Stomach (tissue), 9 donors: ENCODE results near the gene ACR. TPM values are rescaled to one million over a fixed set of nuclear protein-coding genes. Genes with fewer than 3 reads are reported as not detected.
"Not testable (repeated sequence)": the region's sequence is repeated elsewhere in the genome, so short reads cannot be mapped to it uniquely, and the experiment has no call there.

ENCODE experiments used
- DNase-seq, 2 donors: peaks; one replicate each; pipeline versions ENCODE4 v3.0.0 to v3.0.0-alpha.2; 2013 to 2019
- H3K27ac ChIP-seq, 5 donors: fragments of 200-600 bp in 4 of 5; sonication (generic) in 4 of 5; one replicate each; pipeline ENCODE4 v1.5.1; 2013 to 2019; ENCODE audit warnings: mild to moderate bottlenecking in 1 of 5, moderate library complexity in 1 of 5
- H3K27me3 ChIP-seq, 3 donors: fragments of 200-600 bp; sonication (generic); one replicate each; pipeline ENCODE4 v1.5.1; 2017 to 2019; ENCODE audit warnings: mixed run types in 1 of 3
- H3K36me3 ChIP-seq, 4 donors: fragments of 200-600 bp; sonication (generic); 1 replicate in 3 of 4; 2 replicates in 1 of 4; pipeline ENCODE4 v1.5.1; 2016 to 2019
- H3K4me1 ChIP-seq, 4 donors: fragments of 200-600 bp; sonication (generic); one replicate each; pipeline ENCODE4 v1.5.1; 2016 to 2019
- H3K4me3 ChIP-seq, 4 donors: fragments of 200-600 bp; sonication (generic) in 3 of 4; one replicate each; pipeline ENCODE4 v1.5.1; 2016 to 2019; ENCODE audit warnings: mild to moderate bottlenecking in 1 of 4
- H3K9me3 ChIP-seq, 4 donors: fragments of 200-600 bp; sonication (generic); one replicate each; pipeline ENCODE4 v1.5.1; 2016 to 2019
- CTCF ChIP-seq, 7 experiments: fragments of 450-650 bp in 4 of 7; fragments of 200-600 bp in 3 of 7; sonication (generic) in 3 of 7; IDR thresholded peaks; one replicate each; pipeline ENCODE4 v1.5.1; 2016 to 2019; ENCODE audit warnings: antibody characterized with exemption in 7 of 7, control low read depth in 2 of 7, mild to moderate bottlenecking in 1 of 7
- EP300 ChIP-seq: sonication (generic); formaldehyde crosslinking; IDR thresholded peaks from one replicate; pipeline ENCODE4 v1.6.1; 2017; ENCODE audit warnings: antibody characterized with exemption
- POLR2A ChIP-seq, 4 donors: fragments of 450-650 bp; IDR thresholded peaks; one replicate each; pipeline ENCODE4 v1.6.1; 2016; ENCODE audit warnings: antibody characterized with exemption in 4 of 4, control low read depth in 2 of 4, mild to moderate bottlenecking in 1 of 4, moderate library complexity in 1 of 4
- POLR2AphosphoS5 ChIP-seq, 3 donors: sonication (generic); formaldehyde crosslinking; IDR thresholded peaks; one replicate each; pipeline ENCODE4 v1.6.1; 2016; ENCODE audit warnings: antibody characterized with exemption in 3 of 3
- WGBS, 5 donors: extraction: QIAGEN DNeasy Blood & Tissue Kit in 3 of 5; methylation state at CpG; one replicate each; pipeline versions ENCODE4 v1.1.5 to v1.1.7; 2013 to 2018; 5-methylcytosine and 5-hydroxymethylcytosine counted together
- intact Hi-C: fragments of 100-400 bp; cut with DNase I; formaldehyde crosslinking; loops from one replicate; pipeline ENCODE4 v1.15.1; 2023; ENCODE audit warnings: low total_unique reads
- polyA plus RNA-seq, 3 donors: library from polyadenylated mRNA; stranded (reverse); fragments of 200-250 nt; gene quantifications; one replicate each; pipeline ENCODE4 v1.2.3, GENCODE V29; 2013
- total RNA-seq, 5 donors: library from RNA; depleted of rRNA; stranded (reverse); fragments of >200 nt; gene quantifications; one replicate each; pipeline versions ENCODE4 v1.1.0 to v1.2.3, GENCODE V29; 2014 to 2016
- donor health status: healthy with polysubstance abuse.
- donor health status: Bipolar disorder and iron deficiency.
- donor health status: healthy.

Gene ACR
- total and polyA plus RNA-seq, 8 donors, result 0.19 to 0.37 (median 0.23) TPM; not detected in 5

GRCh38 chr22:50739894-50740293, 1.9 kb downstream of the ACR start:
- intact Hi-C loops, result no loop called here
- no peak for TF ChIP-seq CTCF (IDR thresholded peaks at IDR 0.05)
- TF ChIP-seq POLR2A (IDR thresholded peaks at IDR 0.05), result no peak
- no peak for TF ChIP-seq POLR2AphosphoS5 (IDR thresholded peaks at IDR 0.05)
- no peak for TF ChIP-seq EP300
- Histone ChIP-seq H3K27me3 (peaks cover 0 to 26% (median 0%) of the 10 kb centered on the region in 3 donors), H3K4me3 (no peak overlapping the region), H3K27ac (no peak overlapping the region), H3K9me3 (no peaks in the 10 kb centered on the region), H3K4me1 (no peaks in the 10 kb centered on the region), H3K36me3 (no peaks in the 10 kb centered on the region)
- peak in 1 of 2 donors; percentile 17 for DNase-seq
- WGBS, 5 donors, result 71 to 82% (median 79%) methylated on average over 7 to 12 of the region's 12 CpGs

GRCh38 chr22:50740714-50741113, 2.7 kb downstream of the ACR start:
- intact Hi-C loops, H3K36me3 ChIP-seq, H3K4me1 ChIP-seq, DNase-seq, H3K9me3 ChIP-seq, H3K4me3 ChIP-seq, H3K27ac ChIP-seq: not testable (repeated sequence)
- 77 to 100% (median 84%) methylated on average over 4 to 5 of the region's 5 CpGs for WGBS, 5 donors
- H3K27me3 ChIP-seq, result peaks cover 0 to 18% (median 0%) of the 10 kb centered on the region in 3 donors

GRCh38 chr22:50744424-50744823, 6.4 kb downstream of the ACR start:
- H3K36me3 ChIP-seq, H3K4me3 ChIP-seq, DNase-seq, H3K4me1 ChIP-seq, H3K27me3 ChIP-seq, H3K9me3 ChIP-seq, H3K27ac ChIP-seq, intact Hi-C loops: not testable (repeated sequence)
- WGBS, 5 donors, result 66 to 83% (median 79%) methylated on average over 4 to 10 of the region's 12 CpGs; no CpG with 5 or more reads in 1 of the 5 donors

GRCh38 chr22:50747521-50747920, 9.5 kb downstream of the ACR start:
- intact Hi-C loops, H3K27ac ChIP-seq, H3K27me3 ChIP-seq, H3K36me3 ChIP-seq, H3K9me3 ChIP-seq, H3K4me3 ChIP-seq, DNase-seq, H3K4me1 ChIP-seq: not testable (repeated sequence)
- WGBS, 5 donors, result 73 to 90% (median 82%) methylated on average over 1 of the region's 1 CpG

- intact Hi-C loops, H3K9me3 ChIP-seq, H3K36me3 ChIP-seq, H3K4me3 ChIP-seq, H3K27ac ChIP-seq, H3K4me1 ChIP-seq, DNase-seq, H3K27me3 ChIP-seq: not testable (repeated sequence)
- WGBS, 5 donors, result 65 to 87% (median 73%) methylated on average over 7 to 12 of the region's 13 CpGs
These were observed 10.6 kb downstream of the ACR start for GRCh38 chr22:50748630-50749029.

GRCh38 chr22:50749302-50750074, 11.5 kb downstream of the ACR start:
- H3K4me3 ChIP-seq, DNase-seq, H3K27ac ChIP-seq, H3K4me1 ChIP-seq, intact Hi-C loops, H3K27me3 ChIP-seq, H3K36me3 ChIP-seq, H3K9me3 ChIP-seq: not testable (repeated sequence)
- 74 to 81% (median 77%) methylated on average over 9 of the region's 9 CpGs for whole genome bisulfite sequencing, 5 donors

- intact Hi-C loops, H3K27ac ChIP-seq, DNase-seq, H3K4me3 ChIP-seq, H3K4me1 ChIP-seq, H3K36me3 ChIP-seq, H3K9me3 ChIP-seq, H3K27me3 ChIP-seq: not testable (repeated sequence)
- 72 to 89% (median 85%) methylated on average over 18 to 20 of the region's 20 CpGs for WGBS, 5 donors
These were observed 17.2 kb downstream of the ACR start for GRCh38 chr22:50755251-50755650.

- 11 to 40% (median 23%) methylated on average over 5 to 9 of the region's 9 CpGs; no CpG with 5 or more reads in 1 of the 5 donors for WGBS, 5 donors
- H3K4me3 ChIP-seq, result peak overlapping the region in 3 of 4 donors; percentile 42 to 55 (median 43)
These were observed 18.4 kb downstream of the ACR start for GRCh38 chr22:50756406-50756805.

More at GRCh38 chr22:50756406-50756805, 18.4 kb downstream of the ACR start:
- H3K27ac ChIP-seq, H3K4me1 ChIP-seq, DNase-seq, H3K9me3 ChIP-seq, H3K36me3 ChIP-seq, intact Hi-C loops, H3K27me3 ChIP-seq: not testable (repeated sequence)
